HG03108 (cell line): ENCODE measurements around the gene DCAF6.
A peak's percentile ranks its signal among the peaks of the same experiment; 100 is the strongest.
"Not testable (repeated sequence)": the region's sequence is repeated elsewhere in the genome, so short reads cannot be mapped to it uniquely, and the experiment has no call there.

Source experiments
- ATAC-seq: cut with Tn5 transposase; IDR thresholded peaks from one replicate; pipeline ENCODE4 v1.9.1; 2021; ENCODE audit warnings: moderate library complexity; ENCODE audit not compliant: unreplicated experiment

Gene DCAF6

GRCh38 chr1:167923324-167924056 is 13.0 kb upstream of the DCAF6 start:
- ATAC-seq: no peak

GRCh38 chr1:167924102-167924501 is 12.4 kb upstream of the DCAF6 start:
- ATAC-seq: no peak

- ATAC-seq: no peak
These were observed 11.8 kb upstream of the DCAF6 start for GRCh38 chr1:167924543-167925231.

GRCh38 chr1:167926486-167926997 is 9.9 kb upstream of the DCAF6 start:
- ATAC-seq: no peak

GRCh38 chr1:167927046-167927754 is 9.3 kb upstream of the DCAF6 start:
- ATAC-seq: peak; percentile 45

GRCh38 chr1:167928457-167928852 is 8.0 kb upstream of the DCAF6 start:
- no peak for ATAC-seq

GRCh38 chr1:167928919-167929318 is 7.6 kb upstream of the DCAF6 start:
- not testable (repeated sequence) for ATAC-seq

GRCh38 chr1:167929725-167930124 is 6.8 kb upstream of the DCAF6 start:
- ATAC-seq: no peak

GRCh38 chr1:167933788-167934187 is 2.7 kb upstream of the DCAF6 start:
- ATAC-seq: no peak

GRCh38 chr1:167934426-167935215 is 1.9 kb upstream of the DCAF6 start:
- ATAC-seq: no peak

GRCh38 chr1:167935216-167936067 is 1.0 kb upstream of the DCAF6 start:
- ATAC-seq: peak; percentile 4

- peak; percentile 12 for ATAC-seq
These were observed 636 bp downstream of the DCAF6 start, which contains the start of gene MPC2 for GRCh38 chr1:167936930-167937708. Gene MPC2, minus strand, starts transcription at chr1:167937072. Its CDS starts 1,231 bp downstream, at chr1:167935841.

GRCh38 chr1:167937709-167938010 is 1.2 kb downstream of the DCAF6 start:
- no peak for ATAC-seq

- ATAC-seq: no peak
These were observed 1.7 kb downstream of the DCAF6 start for GRCh38 chr1:167938080-167938636.

GRCh38 chr1:167940264-167940663 is 3.8 kb downstream of the DCAF6 start:
- no peak for ATAC-seq

GRCh38 chr1:167943541-167943940 is 7.1 kb downstream of the DCAF6 start:
- ATAC-seq: no peak

- ATAC-seq: no peak
These were observed 11.2 kb downstream of the DCAF6 start for GRCh38 chr1:167947733-167948132.

- ATAC-seq: no peak
These were observed 13.3 kb downstream of the DCAF6 start for GRCh38 chr1:167949785-167950184.

- no peak for ATAC-seq
These were observed 14.1 kb downstream of the DCAF6 start for GRCh38 chr1:167950569-167950968.
